ENCODE measurements around the gene DNAH5.

DNA sequence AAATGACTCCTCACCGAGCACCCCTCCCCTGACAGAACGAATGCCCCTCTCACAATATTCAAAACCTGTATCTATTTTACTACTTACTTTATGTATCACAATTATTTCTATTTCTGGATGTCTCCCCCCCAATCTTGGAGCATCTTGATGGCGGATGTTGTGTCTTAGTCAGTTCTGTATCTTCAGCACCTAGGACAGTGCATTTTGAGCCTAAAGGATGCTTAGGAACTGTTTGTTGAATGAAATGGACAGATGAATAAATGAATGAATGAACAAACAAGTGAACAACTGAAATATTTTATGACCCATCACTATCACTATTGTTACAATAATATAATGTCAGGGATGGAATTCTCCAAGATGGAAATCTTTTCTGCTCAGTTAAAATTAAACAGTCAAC, 295.7 kb downstream of the DNAH5 start:
- TF ChIP-seq POLR2A (IDR thresholded peaks at IDR 0.05): no peak
- TF ChIP-seq, protein P1, sequence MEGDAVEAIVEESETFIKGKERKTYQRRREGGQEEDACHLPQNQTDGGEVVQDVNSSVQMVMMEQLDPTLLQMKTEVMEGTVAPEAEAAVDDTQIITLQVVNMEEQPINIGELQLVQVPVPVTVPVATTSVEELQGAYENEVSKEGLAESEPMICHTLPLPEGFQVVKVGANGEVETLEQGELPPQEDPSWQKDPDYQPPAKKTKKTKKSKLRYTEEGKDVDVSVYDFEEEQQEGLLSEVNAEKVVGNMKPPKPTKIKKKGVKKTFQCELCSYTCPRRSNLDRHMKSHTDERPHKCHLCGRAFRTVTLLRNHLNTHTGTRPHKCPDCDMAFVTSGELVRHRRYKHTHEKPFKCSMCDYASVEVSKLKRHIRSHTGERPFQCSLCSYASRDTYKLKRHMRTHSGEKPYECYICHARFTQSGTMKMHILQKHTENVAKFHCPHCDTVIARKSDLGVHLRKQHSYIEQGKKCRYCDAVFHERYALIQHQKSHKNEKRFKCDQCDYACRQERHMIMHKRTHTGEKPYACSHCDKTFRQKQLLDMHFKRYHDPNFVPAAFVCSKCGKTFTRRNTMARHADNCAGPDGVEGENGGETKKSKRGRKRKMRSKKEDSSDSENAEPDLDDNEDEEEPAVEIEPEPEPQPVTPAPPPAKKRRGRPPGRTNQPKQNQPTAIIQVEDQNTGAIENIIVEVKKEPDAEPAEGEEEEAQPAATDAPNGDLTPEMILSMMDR (IDR thresholded peaks at IDR 0.05): no peak
- no peak for TF ChIP-seq EP300 (IDR thresholded peaks at IDR 0.05)
